Measurements from ENCODE around the gene FBLN1.
"Not testable (repeated sequence)": the region's sequence is repeated elsewhere in the genome, so short reads cannot be mapped to it uniquely, and the experiment has no call there.

FBLN1 gene, protein sequence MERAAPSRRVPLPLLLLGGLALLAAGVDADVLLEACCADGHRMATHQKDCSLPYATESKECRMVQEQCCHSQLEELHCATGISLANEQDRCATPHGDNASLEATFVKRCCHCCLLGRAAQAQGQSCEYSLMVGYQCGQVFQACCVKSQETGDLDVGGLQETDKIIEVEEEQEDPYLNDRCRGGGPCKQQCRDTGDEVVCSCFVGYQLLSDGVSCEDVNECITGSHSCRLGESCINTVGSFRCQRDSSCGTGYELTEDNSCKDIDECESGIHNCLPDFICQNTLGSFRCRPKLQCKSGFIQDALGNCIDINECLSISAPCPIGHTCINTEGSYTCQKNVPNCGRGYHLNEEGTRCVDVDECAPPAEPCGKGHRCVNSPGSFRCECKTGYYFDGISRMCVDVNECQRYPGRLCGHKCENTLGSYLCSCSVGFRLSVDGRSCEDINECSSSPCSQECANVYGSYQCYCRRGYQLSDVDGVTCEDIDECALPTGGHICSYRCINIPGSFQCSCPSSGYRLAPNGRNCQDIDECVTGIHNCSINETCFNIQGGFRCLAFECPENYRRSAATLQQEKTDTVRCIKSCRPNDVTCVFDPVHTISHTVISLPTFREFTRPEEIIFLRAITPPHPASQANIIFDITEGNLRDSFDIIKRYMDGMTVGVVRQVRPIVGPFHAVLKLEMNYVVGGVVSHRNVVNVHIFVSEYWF

DNA sequence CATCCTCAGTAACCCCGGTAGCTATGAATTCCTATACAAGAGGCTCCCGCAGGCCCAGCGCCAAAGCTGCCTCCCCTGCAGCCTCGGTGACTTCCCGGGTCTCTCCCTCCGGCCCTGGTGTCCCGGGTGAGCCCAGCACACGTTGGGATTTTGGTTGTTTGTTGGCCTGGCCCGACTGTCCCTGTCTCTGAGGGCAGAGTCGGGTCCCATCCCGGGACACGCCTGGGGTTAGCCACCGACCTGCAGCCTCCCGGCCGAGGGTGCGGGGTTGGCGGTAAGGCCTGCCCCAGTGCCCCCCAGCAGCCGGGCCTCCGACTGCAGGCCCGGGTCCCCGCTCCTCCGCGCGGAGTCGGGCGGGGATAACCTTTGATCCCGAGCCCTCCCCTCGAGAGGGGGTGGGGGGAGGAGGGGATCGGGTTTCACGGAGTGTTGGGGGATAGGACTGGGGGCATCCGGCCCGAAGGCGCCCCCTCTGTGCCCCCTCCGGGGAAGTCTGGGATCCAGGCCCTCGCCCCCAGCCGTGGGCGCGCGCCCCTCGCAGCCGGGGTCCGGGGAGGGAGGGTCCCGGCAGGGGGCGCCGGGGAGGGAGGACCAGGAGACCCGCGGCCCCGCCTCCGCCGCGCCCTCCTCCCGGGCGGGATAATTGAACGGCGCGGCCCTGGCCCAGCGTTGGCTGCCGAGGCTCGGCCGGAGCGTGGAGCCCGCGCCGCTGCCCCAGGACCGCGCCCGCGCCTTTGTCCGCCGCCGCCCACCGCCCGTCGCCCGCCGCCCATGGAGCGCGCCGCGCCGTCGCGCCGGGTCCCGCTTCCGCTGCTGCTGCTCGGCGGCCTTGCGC, at the start of gene FBLN1:
Gene FBLN1, plus strand, starts transcription at position 669 of the 835 bp plus-strand sequence. Its CDS starts 103 bp downstream, at position 772.
- DNase-seq (ENCODE audit: low read depth): no peak

DNA sequence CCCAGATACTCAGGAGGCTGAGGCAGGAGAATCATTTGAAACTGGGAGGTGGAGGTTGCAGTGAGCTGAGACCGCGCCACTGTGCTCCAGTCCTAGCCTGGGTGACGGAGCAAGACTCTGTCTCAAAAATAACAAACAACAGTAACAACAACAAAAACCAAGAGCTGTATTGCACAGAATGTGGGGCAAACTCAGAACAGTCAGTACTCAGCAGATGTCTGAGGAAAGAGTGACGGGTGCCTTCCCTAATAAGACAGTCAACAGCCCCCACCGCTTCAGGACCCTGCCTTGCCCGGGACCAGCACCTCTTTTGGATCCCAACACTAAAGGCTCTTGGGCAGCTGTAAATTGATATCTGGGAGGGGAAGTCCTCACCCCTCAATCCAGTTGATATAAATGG, 48.9 kb upstream of the FBLN1 start:
- DNase-seq (ENCODE audit: low read depth): no peak

DNA sequence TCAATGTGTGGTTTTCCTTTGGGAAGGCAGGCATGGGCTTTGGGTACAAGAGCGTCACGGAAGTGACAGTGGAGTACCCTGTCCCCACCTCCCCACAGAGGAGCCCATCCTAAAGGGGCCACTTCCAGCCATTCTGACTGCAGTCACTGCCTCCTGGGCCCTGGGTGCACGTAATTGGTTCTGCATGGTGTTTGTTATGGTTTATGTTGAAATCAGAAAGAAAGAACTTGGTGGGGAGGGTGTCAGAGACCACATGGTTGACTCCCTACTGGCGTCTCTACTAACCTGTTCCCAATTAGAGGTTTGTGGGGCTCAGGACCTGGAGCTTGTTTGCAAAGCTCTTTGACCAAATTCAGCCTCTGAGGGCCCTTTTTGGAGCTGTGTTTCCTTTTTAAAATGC, 48.4 kb upstream of the FBLN1 start:
- DNase-seq (ENCODE audit: low read depth): no peak

DNA sequence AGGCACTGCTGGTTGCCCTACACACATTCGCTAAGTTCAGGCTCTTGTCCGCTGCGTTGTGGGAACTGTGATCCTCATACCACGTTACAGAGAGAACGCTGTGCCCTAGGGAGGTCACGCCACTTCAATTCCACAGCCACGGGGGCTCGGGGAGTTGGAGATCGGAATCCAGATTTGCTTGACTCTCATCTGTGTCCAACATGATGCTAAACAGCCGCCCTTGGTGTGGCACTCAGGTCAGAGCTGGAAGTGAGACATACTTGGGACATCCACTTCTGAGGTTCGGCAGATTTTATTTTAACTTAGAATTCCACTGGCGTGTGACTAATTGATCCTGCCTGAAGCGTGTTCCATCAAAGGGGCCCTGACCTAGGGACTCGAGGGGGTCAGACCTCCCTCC, 47.5 kb upstream of the FBLN1 start:
- no peak for DNase-seq (ENCODE audit: low read depth)

DNA sequence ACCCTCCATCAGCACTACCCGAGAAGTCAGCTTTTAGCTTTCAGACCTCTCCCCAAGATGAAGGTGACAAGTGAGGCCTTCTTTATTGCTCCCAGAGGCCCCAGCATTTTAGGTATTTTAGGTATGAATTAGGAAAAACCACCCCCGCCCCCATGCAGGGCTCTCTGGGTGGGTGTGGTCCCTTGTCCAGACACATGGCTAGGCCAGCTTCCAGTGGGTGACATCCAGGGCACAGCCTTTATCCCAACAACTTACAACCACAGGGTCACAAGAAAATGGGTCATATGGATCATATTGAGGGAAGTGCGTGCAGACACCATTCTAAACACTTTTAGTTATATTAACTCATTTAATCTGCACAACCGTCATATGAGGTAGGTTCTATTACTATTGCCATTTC, 47.1 kb upstream of the FBLN1 start:
- no peak for DNase-seq (ENCODE audit: low read depth)

DNA sequence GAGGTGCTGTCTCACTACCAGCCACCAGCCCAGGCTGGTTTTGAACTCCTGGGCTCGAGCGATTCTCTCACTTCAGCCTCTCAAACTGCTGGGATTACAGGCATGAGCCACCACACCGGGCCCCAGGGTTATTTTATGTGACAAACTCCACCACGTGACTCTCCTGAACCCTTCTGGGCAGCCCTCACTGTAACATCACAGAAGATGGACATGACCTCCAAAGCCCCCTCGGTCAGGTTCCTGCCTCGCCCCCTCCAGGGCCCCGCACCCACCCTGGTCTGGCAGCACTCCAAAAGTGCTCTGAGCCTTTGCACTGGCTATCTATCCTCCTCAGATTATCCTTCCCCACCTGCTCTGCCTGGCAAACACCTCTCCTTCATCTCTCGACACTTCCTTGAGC, 45.9 kb upstream of the FBLN1 start:
- DNase-seq (ENCODE audit: low read depth): no peak

DNA sequence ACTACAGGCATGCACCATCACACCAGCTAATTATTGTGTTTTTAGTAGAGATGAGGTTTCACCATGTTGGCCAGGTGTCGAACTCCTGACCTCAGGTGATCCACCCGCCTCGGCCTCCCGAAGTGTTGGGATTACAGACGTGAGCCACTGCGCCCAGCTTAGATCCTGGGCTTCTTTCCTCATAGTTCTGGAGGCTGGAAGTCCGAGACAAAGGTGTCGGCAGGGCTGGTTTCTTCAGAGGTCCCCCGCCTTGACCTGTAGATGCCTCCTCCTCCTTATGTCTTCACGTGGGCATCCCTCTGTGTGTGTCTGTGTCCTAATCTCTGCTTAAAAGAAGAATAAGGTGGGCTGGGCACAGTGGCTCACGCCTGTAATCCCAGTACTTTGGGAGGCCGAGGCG, 44.2 kb upstream of the FBLN1 start:
- no peak for DNase-seq (ENCODE audit: low read depth)

DNA sequence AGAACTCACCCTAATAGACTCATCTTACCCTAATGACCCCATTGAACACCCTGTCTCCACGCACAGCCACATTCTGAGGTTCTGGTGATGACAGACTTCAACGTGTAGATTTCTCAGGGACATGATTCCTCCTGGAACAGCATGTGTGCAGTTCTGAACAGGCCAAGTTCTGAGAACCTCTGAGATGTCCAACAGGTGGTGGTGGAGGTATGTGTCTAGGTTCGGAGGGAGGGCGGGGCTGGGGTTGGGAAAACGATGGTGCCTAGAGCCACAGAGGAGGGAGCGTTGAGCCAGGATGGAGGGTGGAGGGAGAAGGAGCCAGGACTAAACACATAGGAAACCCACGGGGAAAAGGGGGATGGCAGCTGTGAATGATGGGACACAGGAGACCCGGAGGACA, 43.4 kb upstream of the FBLN1 start:
- DNase-seq (ENCODE audit: low read depth): no peak

DNA sequence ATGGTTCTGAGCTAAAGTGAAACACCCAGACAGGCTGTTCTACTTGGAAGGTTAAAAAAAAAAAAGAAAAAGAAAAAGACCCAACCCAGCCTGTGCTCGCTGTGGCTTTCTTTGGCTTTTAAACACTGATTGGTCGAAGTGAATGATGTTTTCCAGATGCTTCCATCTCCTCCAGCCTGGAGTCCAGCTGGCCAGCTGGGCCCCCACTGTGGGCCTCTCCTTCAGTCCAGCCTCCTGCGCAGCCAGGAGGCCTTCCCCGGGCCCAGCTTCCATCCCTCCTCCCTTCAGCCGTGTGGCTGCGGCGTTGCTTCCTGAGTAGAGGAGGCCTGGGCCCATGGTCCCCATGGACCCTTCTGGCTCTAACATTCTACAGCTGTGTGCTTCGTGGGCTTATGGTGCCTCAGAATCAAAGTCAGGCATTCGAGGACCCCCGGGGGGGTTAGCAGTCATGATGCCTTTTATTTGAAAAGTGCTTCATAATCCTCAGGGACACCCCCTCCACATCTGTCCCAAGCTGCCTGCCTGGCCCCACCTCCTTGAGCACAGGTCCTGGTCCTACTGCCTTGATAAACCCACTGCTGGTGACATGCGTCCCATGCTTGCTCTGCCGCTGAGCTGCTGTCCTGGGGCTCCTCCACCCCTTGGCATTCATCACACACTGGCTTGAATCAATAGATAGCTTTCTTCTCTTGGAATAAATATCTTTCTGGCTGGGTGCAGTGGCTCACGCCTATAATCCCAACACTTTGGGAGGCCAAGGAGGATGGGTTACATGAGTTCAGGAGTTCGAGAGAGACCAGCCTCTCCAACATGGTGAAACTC, 42.2 kb upstream of the FBLN1 start:
- DNase-seq (ENCODE audit: low read depth): no peak

DNA sequence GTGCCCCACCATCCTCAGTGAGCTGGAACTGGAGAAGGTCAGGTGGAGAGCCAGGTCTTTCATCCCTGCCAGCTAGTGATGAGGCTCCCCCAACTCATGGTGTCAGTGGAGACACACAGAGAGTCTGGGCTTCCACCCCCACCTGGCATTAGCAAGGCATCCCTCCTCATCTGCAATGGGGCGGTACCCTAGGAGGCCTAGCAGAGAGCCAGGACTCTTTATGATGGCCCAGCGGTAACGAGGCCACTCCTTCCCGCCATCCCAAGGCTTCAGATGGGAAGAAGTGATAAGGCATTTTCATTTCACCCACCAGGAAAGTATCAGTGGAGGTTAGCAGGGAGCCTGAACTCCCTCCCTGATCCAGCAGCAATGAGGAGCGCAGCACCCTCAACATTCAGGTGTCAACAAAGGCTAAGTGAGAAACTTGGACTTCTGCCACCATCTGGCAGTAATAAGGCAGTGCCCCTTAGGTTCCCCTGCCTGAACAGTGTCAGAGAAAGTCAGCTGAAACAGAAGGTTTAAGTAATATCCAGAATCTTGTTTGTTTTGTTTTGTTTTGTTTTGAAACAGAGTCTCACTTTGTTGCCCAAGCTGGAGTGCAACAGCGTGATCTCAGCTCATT, 40.5 kb upstream of the FBLN1 start:
- DNase-seq (ENCODE audit: low read depth): no peak

DNA sequence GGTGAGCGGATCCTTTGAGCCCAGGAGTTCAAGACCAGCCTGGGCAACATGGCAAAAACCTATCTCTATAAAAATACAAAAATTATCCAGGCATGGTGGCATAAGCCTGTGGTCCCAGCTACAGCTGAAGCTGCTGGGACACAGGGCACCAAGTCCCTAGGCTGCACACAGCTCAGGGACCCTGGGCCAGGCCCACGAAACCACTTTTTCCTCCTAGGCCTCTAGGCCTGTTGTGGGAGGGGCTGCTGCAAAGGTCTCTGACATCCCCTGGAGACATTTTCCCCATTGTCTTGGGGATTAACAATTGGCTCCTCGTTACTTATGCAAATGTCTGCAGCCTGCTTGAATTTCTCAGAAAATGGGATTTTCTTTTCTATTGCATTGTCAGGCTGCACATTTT, 39.0 kb upstream of the FBLN1 start:
- DNase-seq (ENCODE audit: low read depth): not testable (repeated sequence)

DNA sequence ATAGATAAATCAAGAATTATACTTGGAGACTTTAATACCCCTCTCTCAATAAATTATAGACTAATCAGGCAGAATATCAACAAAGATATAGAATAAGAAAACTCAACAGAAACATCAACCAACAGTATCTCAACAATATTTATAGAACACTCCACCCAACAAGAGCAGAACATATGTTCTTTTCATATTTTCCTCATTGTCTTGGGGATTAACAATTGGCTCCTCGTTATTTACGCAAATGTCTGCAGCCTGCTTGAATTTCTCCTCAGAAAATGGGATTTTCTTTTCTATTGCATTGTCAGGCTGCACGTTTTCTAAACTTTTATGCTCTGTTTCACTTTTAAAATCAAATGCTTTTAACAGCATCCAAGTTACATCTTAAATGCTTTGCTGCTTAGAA, 37.0 kb upstream of the FBLN1 start:
- DNase-seq (ENCODE audit: low read depth): no peak

DNA sequence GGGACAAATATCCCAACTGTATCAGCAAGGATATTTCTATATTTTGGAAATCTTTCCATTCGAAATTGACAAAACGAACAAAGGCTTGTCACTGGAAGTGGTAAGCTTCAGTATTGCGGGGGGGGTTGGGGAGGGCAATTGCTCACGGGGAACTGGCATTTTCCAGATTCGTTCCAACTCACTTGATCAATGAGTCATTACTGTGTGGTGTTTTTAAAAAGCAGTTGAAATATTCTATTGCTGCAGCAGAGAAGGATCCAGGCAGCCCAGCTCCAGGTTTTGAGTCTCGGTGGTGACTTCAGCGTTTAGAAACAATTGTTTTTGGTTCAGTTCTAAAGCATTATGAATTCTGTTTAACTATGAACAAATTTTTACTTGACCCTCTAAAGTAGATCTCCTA, 33.8 kb upstream of the FBLN1 start:
- no peak for DNase-seq (ENCODE audit: low read depth)

DNA sequence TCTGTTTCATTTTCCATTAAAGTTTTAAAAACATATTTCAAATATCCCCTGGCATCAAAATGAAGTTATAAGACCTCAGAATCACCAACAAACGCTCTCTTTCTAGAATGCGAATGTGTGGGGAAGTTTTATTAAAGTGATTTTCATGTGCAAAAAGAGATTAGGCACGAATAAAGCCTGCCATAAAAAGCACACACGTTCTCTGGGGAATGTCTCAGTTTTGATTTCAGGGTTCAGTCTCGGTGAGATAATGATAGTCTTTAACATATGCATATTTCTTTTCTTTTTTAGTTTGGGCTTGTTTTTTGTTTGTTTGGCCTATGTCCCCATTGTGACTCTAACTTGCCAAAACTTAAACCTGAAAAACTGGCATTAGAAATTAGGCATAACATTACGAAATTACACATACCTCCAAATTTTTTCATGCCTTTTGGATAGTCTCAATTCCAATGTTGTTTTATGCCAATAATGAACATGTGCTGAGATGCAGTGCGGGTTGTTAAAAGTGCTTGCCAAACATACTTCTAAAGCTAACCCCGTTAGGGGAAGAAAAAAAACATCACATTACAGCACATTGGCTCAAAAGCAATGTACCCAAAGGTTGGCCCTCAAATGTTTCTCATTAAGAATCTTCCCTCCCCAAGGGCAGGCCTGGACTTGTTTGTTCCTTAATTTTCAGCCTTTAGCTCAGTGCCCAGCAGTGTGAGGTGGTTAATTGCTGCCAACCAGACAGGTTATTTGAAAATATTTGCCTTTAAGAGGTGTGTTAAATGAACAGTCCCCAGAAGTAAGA, 33.2 kb upstream of the FBLN1 start:
- no peak for DNase-seq (ENCODE audit: low read depth)

DNA sequence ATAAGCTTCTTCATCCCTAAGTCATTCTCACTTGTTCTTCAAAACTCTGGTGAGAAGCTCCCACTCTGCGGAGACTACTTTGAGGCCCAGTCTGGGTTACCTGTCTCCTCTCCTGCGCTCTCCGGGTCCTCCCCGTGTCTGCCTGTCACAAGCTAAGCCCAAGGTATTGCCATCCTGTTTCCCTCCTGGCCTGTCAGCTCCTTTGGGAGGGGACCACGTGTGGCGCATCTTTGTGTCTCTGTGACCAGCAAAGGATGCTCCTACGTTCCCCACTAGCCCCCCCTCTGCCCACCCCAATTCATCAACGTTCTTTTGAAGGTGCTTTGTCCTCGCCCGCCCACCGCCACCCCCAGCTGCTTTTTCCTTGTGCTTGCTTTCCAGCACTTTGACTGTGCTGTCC, 31.8 kb upstream of the FBLN1 start:
- no peak for DNase-seq (ENCODE audit: low read depth)

DNA sequence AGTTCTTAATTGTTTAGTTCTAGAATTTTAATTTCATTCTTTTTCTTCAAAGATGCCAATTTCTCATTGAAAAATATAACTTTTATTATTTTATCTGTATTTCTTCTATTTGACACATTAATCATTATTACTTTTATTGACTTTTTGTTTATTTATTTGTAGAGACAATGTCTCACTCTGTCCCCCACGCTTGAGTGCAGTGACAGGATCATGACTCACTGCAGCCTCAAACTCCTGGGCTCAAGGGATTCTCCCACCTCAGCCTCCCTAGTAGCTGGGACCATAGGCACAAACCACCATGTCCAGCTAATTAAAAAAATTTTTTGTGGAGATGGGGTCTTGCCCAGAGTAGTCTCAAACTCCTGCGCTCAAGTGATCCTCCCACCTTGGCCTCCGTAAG, 30.3 kb upstream of the FBLN1 start:
- no peak for DNase-seq (ENCODE audit: low read depth)

DNA sequence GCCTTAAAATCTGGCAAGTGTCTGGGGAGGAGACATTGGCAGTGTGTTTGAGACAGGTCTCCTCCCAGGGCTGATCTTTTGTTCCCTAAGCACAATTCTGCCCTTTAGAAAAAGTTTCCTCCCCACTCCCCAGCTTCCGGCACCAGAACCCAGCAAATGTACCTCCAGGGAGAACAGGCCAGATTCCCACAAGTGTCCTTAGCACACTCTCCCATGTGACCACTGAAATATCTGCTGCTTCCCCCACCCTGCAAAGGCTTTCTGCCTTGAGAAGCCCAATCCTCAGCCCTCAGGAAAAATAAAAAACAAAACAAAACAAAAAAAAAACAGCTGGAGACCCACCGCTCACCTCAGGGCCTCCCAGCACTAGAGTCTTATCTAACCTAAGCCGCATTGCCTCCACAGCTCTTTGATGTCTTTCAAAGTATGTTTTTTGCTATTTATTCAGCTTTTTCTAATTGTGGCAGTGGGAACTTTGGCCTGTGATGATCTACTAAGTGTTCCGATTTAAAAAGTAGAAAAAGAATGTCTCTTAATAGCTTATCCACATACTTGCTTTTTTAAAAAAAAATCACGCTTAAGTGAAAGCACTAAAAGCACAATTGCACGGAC, 29.0 kb upstream of the FBLN1 start:
- no peak for DNase-seq (ENCODE audit: low read depth)

DNA sequence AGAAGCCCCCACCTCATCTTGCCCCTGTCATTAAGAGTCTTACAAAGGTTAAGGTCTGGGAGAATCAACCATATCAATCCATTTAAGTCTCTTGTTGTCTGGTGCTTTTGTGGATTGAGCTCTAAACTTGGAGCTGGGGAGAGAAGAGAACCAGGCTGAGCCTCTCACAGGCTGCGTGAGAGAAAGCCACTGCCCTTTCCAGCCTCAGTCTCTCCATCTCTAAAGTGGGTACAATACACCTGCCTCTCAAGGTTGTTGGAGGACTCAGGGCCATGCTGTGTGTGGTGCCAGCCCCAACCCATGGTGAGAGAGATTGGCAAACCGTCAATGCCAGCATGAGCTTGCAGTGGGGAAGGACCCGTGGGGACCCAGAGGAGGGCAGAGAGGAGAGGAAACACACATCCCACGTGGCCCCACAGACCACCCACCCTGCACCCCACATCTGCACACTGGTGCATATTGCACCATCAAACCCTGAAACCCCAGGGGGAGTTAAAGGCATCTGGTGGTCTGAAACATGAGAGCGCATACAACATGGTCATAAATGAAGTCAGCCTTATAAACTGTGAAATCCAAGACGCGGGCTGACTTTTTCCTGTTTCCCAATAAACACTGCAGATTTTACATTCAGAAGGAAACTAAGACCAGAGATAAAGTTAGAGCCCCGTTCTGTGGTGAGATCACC, 27.5 kb upstream of the FBLN1 start:
- DNase-seq (ENCODE audit: low read depth): no peak

DNA sequence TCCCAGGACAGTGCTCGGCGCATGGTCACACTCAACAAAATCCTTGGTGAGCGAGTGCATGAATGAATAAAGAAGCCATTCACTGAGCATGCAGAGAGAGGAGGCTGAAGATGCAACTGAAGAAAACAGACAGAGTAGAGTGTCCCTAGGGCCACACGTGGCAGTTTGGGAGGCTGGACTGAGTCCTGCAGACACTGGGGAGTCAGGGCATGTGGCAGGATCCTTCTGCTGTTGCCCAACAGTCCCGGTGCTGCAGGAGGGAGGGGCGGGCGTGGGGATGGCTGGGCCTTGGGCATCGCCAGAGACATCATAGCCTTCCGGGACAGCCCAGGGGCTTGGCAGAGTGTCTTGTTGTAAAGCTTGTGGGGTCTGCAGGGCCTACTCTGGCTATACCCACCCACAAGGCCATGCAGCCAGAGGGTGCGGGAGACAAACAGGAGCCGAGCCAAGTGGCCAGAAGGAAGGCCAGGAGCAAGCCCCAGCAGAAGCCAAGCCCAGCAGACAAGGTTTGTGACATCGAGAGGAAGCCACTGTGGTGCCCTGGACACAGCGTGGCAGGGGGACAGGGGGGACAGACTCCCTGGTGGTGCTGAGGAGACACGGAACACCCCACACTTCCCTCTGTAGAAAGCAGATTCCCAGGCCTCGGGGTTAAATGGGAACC, 26.7 kb upstream of the FBLN1 start:
- DNase-seq (ENCODE audit: low read depth): no peak
